GM23338 (cell line): Measurements from ENCODE around the gene ZSCAN4. TPM values are rescaled to one million over a fixed set of nuclear protein-coding genes. Genes with fewer than 3 reads are reported as not detected.

Experiments
- ATAC-seq: fragments of 200-7000 bp; cut with Tn5 transposase; 3 replicates; pipeline ENCODE4 v1.9.1; 2020
- DNase-seq: peaks from one replicate; pipeline ENCODE4 v3.0.0-alpha.2; 2015; ENCODE audit warnings: low spot score
- H2AFZ ChIP-seq: fragments of 200-600 bp; sonication (generic); 2 replicates; pipeline ENCODE4 v1.8.0; 2016; ENCODE audit warnings: antibody characterized with exemption, mild to moderate bottlenecking, moderate library complexity
- H3F3A ChIP-seq: fragments of 200-600 bp; sonication (generic); replicated peaks from 2 replicates; pipeline ENCODE4 v1.8.0; 2017; ENCODE audit warnings: antibody characterized with exemption, mixed run types, low read depth
- H3K27ac ChIP-seq: fragments of 200-600 bp; sonication (generic); 2 replicates; pipeline ENCODE4 v1.6.1; 2016; ENCODE audit warnings: low read depth
- H3K27me3 ChIP-seq: fragments of 200-600 bp; sonication (generic); 2 replicates; pipeline ENCODE4 v1.8.0; 2016; ENCODE audit warnings: mild to moderate bottlenecking, mixed run types, moderate library complexity; ENCODE audit not compliant: insufficient read depth
- H3K36me3 ChIP-seq: fragments of 200-600 bp; sonication (generic); 2 replicates; pipeline ENCODE4 v1.8.0; 2016; ENCODE audit warnings: mild to moderate bottlenecking; ENCODE audit not compliant: insufficient read depth
- H3K4me1 ChIP-seq: fragments of 200-600 bp; sonication (generic); 2 replicates; pipeline ENCODE4 v1.8.0; 2016; ENCODE audit warnings: mild to moderate bottlenecking, moderate library complexity; ENCODE audit not compliant: insufficient read depth
- H3K4me2 ChIP-seq: fragments of 200-600 bp; sonication (generic); 2 replicates; pipeline ENCODE4 v1.7.1; 2017; ENCODE audit warnings: mixed run types
- H3K4me3 ChIP-seq: fragments of 200-600 bp; sonication (generic); 2 replicates; pipeline ENCODE4 v1.6.1; 2016; ENCODE audit warnings: mixed run types
- H3K79me2 ChIP-seq: fragments of 200-600 bp; sonication (generic); replicated peaks from 2 replicates; pipeline ENCODE4 v1.8.0; 2017; ENCODE audit warnings: mild to moderate bottlenecking; ENCODE audit not compliant: insufficient read depth
- H3K9me2 ChIP-seq: fragments of 200-600 bp; sonication (generic); 2 replicates; pipeline ENCODE4 v1.8.0; 2017; ENCODE audit not compliant: insufficient read depth
- H4K20me1 ChIP-seq: fragments of 200-600 bp; sonication (generic); replicated peaks from 2 replicates; pipeline ENCODE4 v1.8.0; 2017; ENCODE audit warnings: mild to moderate bottlenecking; ENCODE audit not compliant: insufficient read depth
- H3K27ac Mint-ChIP-seq: 2 replicates; pipeline ENCODE4 v1.8.0; 2020; ENCODE audit warnings: inconsistent platforms, mild to moderate bottlenecking, moderate library complexity, mixed read lengths
- H3K27me3 Mint-ChIP-seq: 3 replicates; pipeline ENCODE4 v1.8.0; 2022; ENCODE audit warnings: low read depth, mild to moderate bottlenecking, moderate library complexity, mixed read lengths, inconsistent platforms; ENCODE audit not compliant: insufficient read depth, poor library complexity
- H3K36me3 Mint-ChIP-seq: 3 replicates; pipeline ENCODE4 v1.8.0; 2021; ENCODE audit warnings: low read depth, mild to moderate bottlenecking, inconsistent platforms, moderate library complexity, mixed read lengths
- H3K4me1 Mint-ChIP-seq: 3 replicates; pipeline ENCODE4 v1.8.0; 2020; ENCODE audit warnings: mild to moderate bottlenecking, inconsistent platforms, mixed read lengths
- H3K4me3 Mint-ChIP-seq: 3 replicates; pipeline ENCODE4 v1.8.0; 2021; ENCODE audit warnings: moderate library complexity, mild to moderate bottlenecking, inconsistent platforms, mixed read lengths
- H3K9me3 Mint-ChIP-seq: 3 replicates; pipeline ENCODE4 v1.8.0; 2020; ENCODE audit warnings: moderate library complexity, mild to moderate bottlenecking, inconsistent platforms, mixed read lengths
- CREB1 ChIP-seq: fragments of 250-450 bp; sonication (Bioruptor Pico); IDR thresholded peaks from 2 replicates; pipeline ENCODE4 v1.5.0; 2020; ENCODE audit warnings: low read depth, mild to moderate bottlenecking, moderate library complexity
- EZH2 ChIP-seq: fragments of 200-600 bp; sonication (generic); IDR thresholded peaks from one replicate; pipeline ENCODE4 v1.8.0; 2017; ENCODE audit warnings: antibody characterized with exemption, mild to moderate bottlenecking, low read depth; ENCODE audit not compliant: unreplicated experiment
- EZH2phosphoT487 ChIP-seq: fragments of 200-600 bp; sonication (generic); IDR thresholded peaks from one replicate; pipeline ENCODE4 v1.8.1; 2018; ENCODE audit warnings: antibody characterized with exemption; ENCODE audit not compliant: unreplicated experiment
- JUNB ChIP-seq: IDR thresholded peaks from one replicate; pipeline ENCODE4 v1.6.1; 2016; ENCODE audit warnings: antibody characterized with exemption; ENCODE audit not compliant: unreplicated experiment
- NANOG ChIP-seq: IDR thresholded peaks from 2 replicates; pipeline ENCODE4 v1.6.1; 2016; ENCODE audit warnings: antibody characterized with exemption, borderline replicate concordance
- POLR2AphosphoS5 ChIP-seq: IDR thresholded peaks from 2 replicates; pipeline ENCODE4 v1.6.1; 2016; ENCODE audit warnings: antibody characterized with exemption, low read depth
- STAT1 ChIP-seq: IDR thresholded peaks from one replicate; pipeline ENCODE4 v1.6.1; 2016; ENCODE audit warnings: antibody characterized with exemption; ENCODE audit not compliant: unreplicated experiment
- ZNF114 ChIP-seq: fragments of 250-450 bp; sonication (Bioruptor Pico); IDR thresholded peaks from 2 replicates; pipeline ENCODE4 v1.5.0; 2020; ENCODE audit warnings: mild to moderate bottlenecking, moderate library complexity
- ZNF331 ChIP-seq: fragments of 250-450 bp; sonication (Bioruptor Pico); IDR thresholded peaks from 2 replicates; pipeline ENCODE4 v1.5.0; 2020; ENCODE audit warnings: low read depth, mild to moderate bottlenecking, moderate library complexity
- polyA plus RNA-seq: library from polyadenylated mRNA; unstranded; fragments of >200 nt; fragmentation: Nextera tagmentation; extraction: Ambion mirVana; gene quantifications from 2 replicates; pipeline ENCODE4 v1.2.1, GENCODE V29; 2016
- total RNA-seq: library from RNA; depleted of rRNA; stranded (reverse); fragments of >200 nt; shearing (Covaris generic); gene quantifications from 2 replicates; pipeline ENCODE4 v1.2.3, GENCODE V29; 2014
- TF ChIP-seq, protein P1 (sequence below): IDR thresholded peaks from 2 replicates; pipeline ENCODE4 v1.6.1; 2016; ENCODE audit warnings: antibody characterized with exemption
- TF ChIP-seq, protein P2 (sequence below), 2 experiments: fragments of 200-600 bp in 1 of 2; sonication (generic) in 1 of 2; conservative IDR thresholded peaks; 2 replicates each; pipeline versions ENCODE4 v1.5.1 to v1.6.1; 2016 to 2017; ENCODE audit warnings: antibody characterized with exemption in 2 of 2, low read depth in 2 of 2, mild to moderate bottlenecking in 2 of 2, moderate library complexity in 1 of 2
- TF ChIP-seq, protein P3 (sequence below): fragments of 250-450 bp; sonication (Bioruptor Pico); IDR thresholded peaks from 2 replicates; pipeline ENCODE4 v1.5.0; 2020; ENCODE audit warnings: mild to moderate bottlenecking, moderate library complexity
- TF ChIP-seq, protein P4 (sequence below): IDR thresholded peaks from one replicate; pipeline ENCODE4 v1.6.1; 2018; ENCODE audit warnings: antibody characterized with exemption; ENCODE audit not compliant: unreplicated experiment

The ZSCAN4 gene
- total and polyA plus RNA-seq, 2 experiments from 2014 or later = not detected

DNA sequence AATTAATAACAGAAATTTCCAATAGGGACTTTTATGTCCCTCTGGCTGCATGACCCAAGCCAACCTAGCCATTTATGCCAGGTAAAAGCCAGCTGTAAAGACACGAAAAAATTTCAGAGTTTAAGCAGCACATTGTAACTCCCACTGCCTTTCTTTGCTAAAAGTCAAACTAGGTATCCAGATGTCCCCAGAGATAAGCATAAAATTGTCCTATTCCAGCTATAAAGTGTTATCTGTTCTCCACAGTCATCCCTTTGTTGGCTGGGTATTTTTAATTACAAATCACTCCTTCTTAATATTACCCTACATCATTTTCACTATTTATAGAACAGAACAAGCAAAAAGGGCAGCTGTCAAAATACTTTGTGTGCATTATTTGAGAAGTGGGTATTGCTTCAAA is 43.5 kb downstream of the ZSCAN4 start (continued):
- no peak for TF ChIP-seq NANOG
- no peak for TF ChIP-seq STAT1

DNA sequence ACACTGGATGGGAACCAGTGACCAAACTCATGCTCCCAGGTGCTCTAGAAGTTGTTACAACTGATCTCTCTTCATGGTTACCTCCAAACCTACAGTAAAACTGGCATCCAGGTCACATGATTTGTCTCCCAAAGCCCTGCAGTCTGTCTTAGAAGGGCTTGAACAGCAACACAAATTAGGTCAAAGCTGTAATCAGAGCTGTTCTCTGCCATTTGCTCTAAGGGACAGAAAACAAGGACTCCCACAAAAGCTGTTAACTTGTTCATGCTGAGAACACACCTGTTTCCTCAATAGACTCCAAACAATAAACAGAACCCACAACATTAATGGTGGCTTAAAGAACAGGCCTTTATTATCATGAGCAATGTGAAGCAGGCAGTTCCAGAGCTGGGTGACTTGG is 50.7 kb downstream of the ZSCAN4 start:
- Mint-ChIP-seq H3K9me3 (peaks cover 12% of the 10 kb centered on the region; the same call in 2 of the 3 replicates), H3K27me3 (no peaks in the 10 kb centered on the region), H3K4me3 (no peak overlapping the region), H3K36me3 (peaks cover 44% of the 10 kb centered on the region), H3K27ac (no peak overlapping the region), H3K4me1 (peaks cover 10% of the 10 kb centered on the region)
- Histone ChIP-seq H3K36me3 (peaks cover 12% of the 10 kb centered on the region; the same call in 1 of the 2 replicates), H3K79me2 (no peaks in the 10 kb centered on the region), H3K4me2 (0 out of 2 replicates have a peak overlapping the region, but pooled peaks have one; percentile 45), H3K4me1 (no peaks in the 10 kb centered on the region), H3K27me3 (no peaks in the 10 kb centered on the region), H3F3A (no peaks in the 10 kb centered on the region), H3K4me3 (no peak overlapping the region), H4K20me1 (no peaks in the 10 kb centered on the region), H2AFZ (no peak overlapping the region), H3K27ac (no peak overlapping the region), H3K9me2 (0 out of 2 replicates have a peak, but pooled peaks cover 2% of the 10 kb centered on the region)
- DNase-seq (no peak), ATAC-seq (peak; percentile 25; the same call in 1 of the 3 replicates)
- TF ChIP-seq ZNF114 (CRISPR knock-in tag) (no peak), JUNB (no peak), ZNF331 (no peak), NANOG (no peak), STAT1 (no peak), EZH2 (no peak), EZH2phosphoT487 (no peak), POLR2AphosphoS5 (no peak), CREB1 (CRISPR knock-in tag) (no peak)
- TF ChIP-seq, protein P1, sequence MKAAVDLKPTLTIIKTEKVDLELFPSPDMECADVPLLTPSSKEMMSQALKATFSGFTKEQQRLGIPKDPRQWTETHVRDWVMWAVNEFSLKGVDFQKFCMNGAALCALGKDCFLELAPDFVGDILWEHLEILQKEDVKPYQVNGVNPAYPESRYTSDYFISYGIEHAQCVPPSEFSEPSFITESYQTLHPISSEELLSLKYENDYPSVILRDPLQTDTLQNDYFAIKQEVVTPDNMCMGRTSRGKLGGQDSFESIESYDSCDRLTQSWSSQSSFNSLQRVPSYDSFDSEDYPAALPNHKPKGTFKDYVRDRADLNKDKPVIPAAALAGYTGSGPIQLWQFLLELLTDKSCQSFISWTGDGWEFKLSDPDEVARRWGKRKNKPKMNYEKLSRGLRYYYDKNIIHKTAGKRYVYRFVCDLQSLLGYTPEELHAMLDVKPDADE = no peak
- TF ChIP-seq, protein P2, sequence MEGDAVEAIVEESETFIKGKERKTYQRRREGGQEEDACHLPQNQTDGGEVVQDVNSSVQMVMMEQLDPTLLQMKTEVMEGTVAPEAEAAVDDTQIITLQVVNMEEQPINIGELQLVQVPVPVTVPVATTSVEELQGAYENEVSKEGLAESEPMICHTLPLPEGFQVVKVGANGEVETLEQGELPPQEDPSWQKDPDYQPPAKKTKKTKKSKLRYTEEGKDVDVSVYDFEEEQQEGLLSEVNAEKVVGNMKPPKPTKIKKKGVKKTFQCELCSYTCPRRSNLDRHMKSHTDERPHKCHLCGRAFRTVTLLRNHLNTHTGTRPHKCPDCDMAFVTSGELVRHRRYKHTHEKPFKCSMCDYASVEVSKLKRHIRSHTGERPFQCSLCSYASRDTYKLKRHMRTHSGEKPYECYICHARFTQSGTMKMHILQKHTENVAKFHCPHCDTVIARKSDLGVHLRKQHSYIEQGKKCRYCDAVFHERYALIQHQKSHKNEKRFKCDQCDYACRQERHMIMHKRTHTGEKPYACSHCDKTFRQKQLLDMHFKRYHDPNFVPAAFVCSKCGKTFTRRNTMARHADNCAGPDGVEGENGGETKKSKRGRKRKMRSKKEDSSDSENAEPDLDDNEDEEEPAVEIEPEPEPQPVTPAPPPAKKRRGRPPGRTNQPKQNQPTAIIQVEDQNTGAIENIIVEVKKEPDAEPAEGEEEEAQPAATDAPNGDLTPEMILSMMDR (conservative IDR thresholded peaks at IDR 0.05; ENCODE audit: low read depth in 2 of 2) = no peak
- TF ChIP-seq, protein P3, sequence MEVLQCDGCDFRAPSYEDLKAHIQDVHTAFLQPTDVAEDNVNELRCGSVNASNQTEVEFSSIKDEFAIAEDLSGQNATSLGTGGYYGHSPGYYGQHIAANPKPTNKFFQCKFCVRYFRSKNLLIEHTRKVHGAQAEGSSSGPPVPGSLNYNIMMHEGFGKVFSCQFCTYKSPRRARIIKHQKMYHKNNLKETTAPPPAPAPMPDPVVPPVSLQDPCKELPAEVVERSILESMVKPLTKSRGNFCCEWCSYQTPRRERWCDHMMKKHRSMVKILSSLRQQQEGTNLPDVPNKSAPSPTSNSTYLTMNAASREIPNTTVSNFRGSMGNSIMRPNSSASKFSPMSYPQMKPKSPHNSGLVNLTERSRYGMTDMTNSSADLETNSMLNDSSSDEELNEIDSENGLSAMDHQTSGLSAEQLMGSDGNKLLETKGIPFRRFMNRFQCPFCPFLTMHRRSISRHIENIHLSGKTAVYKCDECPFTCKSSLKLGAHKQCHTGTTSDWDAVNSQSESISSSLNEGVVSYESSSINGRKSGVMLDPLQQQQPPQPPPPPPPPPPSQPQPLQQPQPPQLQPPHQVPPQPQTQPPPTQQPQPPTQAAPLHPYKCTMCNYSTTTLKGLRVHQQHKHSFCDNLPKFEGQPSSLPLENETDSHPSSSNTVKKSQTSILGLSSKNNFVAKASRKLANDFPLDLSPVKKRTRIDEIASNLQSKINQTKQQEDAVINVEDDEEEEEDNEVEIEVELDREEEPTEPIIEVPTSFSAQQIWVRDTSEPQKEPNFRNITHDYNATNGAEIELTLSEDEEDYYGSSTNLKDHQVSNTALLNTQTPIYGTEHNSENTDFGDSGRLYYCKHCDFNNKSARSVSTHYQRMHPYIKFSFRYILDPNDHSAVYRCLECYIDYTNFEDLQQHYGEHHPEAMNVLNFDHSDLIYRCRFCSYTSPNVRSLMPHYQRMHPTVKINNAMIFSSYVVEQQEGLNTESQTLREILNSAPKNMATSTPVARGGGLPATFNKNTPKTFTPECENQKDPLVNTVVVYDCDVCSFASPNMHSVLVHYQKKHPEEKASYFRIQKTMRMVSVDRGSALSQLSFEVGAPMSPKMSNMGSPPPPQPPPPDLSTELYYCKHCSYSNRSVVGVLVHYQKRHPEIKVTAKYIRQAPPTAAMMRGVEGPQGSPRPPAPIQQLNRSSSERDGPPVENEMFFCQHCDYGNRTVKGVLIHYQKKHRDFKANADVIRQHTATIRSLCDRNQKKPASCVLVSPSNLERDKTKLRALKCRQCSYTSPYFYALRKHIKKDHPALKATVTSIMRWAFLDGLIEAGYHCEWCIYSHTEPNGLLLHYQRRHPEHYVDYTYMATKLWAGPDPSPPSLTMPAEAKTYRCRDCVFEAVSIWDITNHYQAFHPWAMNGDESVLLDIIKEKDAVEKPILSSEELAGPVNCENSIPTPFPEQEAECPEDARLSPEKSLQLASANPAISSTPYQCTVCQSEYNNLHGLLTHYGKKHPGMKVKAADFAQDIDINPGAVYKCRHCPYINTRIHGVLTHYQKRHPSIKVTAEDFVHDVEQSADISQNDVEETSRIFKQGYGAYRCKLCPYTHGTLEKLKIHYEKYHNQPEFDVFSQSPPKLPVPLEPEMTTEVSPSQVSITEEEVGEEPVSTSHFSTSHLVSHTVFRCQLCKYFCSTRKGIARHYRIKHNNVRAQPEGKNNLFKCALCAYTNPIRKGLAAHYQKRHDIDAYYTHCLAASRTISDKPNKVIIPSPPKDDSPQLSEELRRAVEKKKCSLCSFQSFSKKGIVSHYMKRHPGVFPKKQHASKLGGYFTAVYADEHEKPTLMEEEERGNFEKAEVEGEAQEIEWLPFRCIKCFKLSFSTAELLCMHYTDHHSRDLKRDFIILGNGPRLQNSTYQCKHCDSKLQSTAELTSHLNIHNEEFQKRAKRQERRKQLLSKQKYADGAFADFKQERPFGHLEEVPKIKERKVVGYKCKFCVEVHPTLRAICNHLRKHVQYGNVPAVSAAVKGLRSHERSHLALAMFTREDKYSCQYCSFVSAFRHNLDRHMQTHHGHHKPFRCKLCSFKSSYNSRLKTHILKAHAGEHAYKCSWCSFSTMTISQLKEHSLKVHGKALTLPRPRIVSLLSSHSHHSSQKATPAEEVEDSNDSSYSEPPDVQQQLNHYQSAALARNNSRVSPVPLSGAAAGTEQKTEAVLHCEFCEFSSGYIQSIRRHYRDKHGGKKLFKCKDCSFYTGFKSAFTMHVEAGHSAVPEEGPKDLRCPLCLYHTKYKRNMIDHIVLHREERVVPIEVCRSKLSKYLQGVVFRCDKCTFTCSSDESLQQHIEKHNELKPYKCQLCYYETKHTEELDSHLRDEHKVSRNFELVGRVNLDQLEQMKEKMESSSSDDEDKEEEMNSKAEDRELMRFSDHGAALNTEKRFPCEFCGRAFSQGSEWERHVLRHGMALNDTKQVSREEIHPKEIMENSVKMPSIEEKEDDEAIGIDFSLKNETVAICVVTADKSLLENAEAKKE (CRISPR knock-in tag) = no peak
- TF ChIP-seq, protein P4, sequence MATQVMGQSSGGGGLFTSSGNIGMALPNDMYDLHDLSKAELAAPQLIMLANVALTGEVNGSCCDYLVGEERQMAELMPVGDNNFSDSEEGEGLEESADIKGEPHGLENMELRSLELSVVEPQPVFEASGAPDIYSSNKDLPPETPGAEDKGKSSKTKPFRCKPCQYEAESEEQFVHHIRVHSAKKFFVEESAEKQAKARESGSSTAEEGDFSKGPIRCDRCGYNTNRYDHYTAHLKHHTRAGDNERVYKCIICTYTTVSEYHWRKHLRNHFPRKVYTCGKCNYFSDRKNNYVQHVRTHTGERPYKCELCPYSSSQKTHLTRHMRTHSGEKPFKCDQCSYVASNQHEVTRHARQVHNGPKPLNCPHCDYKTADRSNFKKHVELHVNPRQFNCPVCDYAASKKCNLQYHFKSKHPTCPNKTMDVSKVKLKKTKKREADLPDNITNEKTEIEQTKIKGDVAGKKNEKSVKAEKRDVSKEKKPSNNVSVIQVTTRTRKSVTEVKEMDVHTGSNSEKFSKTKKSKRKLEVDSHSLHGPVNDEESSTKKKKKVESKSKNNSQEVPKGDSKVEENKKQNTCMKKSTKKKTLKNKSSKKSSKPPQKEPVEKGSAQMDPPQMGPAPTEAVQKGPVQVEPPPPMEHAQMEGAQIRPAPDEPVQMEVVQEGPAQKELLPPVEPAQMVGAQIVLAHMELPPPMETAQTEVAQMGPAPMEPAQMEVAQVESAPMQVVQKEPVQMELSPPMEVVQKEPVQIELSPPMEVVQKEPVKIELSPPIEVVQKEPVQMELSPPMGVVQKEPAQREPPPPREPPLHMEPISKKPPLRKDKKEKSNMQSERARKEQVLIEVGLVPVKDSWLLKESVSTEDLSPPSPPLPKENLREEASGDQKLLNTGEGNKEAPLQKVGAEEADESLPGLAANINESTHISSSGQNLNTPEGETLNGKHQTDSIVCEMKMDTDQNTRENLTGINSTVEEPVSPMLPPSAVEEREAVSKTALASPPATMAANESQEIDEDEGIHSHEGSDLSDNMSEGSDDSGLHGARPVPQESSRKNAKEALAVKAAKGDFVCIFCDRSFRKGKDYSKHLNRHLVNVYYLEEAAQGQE = no peak
